KG1 (cell line): ENCODE data around the gene PSMD1.
"Not testable (repeated sequence)": the region's sequence is repeated elsewhere in the genome, so short reads cannot be mapped to it uniquely, and the experiment has no call there.

Experiments
- DNase-seq: peaks from one replicate; lab custom pipeline; 2025; lab: John Stamatoyannopoulos, UW

The PSMD1 gene

DNA sequence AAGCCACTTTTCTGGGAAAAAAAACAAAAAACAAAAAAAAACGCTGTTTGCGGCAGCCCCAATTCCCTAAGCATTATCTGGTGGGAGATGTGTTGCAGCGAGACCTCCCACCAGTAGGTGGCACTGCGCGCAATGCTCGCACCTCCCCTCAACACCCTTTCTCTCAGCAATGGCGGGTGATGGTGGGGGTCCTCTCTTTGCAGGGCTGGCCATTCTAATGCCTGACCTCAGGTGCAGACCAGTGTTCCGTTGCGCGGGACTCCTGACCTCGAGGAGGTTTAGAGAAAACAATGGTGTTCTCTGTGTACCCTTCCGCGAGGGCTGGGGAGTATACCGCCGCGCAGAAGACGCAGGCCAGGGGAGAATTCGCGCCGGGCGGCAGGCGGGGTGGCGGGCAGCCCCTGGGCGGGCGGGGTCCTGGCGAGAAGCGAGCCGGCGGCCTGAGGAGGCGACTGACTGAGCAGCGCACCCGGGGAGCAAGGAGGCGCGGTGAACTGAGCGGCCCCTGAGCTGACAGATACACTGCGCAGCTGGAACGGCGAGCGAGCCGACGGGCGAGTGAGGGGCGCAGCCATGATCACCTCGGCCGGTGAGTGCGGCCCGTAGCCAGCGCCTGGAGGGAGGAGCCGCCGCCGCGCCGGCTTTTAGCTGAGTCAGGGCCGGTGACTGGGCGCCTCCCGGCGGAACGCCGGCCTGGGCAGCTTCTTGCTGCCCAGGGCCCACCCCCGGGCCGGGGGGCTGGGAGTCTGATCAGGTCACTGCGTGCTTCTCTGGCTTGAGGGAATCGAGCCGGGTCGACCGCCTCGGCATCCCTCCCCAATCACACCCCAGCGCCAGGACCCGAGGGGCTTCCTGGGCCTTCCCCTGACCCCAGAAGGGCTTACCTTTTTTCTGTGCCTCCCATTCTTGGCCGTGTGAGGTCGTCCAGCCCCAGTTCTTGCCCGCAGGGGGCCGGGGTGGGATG lies at the start of gene PSMD1:
TSS of gene PSMD1 (plus strand) at position 415 of the 964 bp plus-strand sequence. CDS start at position 574, 159 bp downstream.
- DNase-seq = peak; percentile 88

DNA sequence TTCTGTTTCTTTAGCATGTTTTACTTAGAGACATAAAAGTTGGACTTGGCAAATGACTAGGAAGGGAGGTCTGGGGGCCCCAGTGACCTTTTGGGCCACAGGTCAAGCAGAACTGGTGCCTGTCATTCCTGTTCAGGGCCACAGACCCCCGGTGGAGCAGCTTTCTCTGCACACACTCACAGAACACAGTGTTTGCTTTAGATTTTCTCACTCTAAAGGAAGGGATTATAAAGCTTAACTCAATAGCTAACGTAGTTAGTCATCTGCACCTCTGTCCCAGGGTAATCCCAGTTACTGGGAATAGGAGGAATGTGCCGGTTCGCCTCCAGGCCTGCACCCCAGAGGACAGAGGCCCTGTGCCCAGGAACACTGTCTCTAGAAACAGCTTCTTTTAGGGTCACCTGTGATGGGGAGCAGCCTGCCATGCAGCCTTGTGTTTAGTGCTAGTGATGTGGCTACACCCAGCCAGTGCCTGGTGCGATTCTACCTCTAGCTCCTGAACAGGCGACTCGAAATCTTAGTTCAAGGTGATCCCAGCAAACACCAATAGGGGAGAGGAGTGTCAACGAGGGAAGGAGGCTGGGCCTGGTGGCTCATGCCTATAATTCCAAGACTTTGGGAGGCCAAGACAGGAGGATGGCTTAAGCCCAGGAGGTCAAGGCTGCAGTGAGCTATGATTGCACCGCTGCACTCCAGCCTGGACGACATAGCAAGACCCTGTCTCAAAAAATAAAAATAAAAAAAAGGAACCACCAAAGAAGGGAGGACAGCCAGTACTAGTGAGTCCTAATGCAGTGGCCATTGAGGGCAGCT lies 49.2 kb upstream of the PSMD1 start:
- no peak for DNase-seq

DNA sequence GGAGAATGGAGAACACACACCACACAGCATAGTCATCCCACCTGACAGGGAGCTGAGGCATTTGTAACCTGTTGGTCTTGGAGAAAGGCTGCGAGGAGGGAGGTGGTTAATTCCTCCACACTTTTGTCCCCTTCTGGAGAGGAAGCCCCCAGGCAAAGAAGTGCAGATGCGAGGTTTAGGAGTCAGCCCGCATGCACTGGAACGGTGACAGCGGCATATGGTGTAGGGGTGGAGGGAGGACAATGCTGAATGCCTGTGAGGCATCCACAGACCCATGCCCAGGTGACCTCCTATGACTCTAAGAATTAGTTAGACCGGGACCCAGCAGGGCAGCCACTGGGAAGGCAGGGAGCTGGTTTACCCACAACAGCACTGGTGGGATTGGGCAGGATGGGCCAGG lies 48.5 kb upstream of the PSMD1 start:
- DNase-seq = no peak

DNA sequence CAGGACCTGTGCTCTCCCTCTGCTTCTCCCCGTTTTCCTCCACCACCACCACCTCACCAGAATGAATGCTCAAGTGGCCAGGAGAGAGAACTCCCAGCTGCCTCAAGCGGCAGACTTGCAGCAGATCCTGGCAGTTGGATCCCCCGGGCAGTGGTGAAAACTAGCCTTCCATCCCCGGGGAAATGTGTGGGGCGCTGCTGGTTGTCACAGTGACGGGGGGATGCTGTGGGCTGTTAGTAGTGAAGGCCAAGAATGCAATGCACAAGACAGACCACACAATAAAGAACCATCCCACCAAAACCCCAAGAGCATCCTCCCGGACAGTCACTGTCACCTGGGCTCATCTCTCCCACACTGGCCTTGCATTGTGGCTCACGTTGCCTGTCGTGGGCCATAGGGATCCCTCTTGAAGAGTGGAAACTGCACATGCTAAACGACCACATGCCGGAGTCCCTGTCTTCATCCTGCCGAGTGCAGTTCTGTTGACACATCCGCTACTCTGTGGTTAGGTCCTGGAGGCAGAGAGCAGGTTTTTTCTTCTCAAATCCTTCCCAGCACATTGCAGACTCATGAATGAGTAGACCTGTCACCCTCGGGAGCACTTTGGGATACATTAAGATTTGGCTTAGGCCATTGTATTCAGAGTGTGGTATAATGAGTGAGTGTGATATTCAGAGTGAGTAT lies 47.3 kb upstream of the PSMD1 start:
- DNase-seq = no peak

- DNase-seq = no peak
Measured at GRCh38 chr2:231010201-231010730, 46.4 kb upstream of the PSMD1 start.

- no peak for DNase-seq
Measured at GRCh38 chr2:231011526-231011925, 45.1 kb upstream of the PSMD1 start.

DNA sequence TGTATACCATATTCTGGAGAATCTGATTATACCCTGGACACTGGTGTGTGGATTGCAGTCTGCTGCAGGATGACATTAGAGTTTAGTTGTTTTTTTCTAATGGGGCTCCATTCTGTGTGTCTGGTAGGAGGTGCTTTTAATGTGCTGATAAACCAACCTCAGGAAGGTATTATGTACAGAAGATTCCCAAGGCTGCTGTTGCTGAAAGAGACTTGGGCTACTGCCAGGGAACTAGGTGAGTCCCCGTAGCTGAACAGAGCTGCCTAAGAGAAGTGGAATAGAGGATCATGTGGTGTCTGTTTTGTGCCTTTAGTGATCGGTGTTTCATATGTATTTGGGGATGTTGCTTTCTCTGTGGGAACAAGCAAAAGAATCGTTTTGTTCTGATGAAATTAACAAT lies 44.2 kb upstream of the PSMD1 start:
- DNase-seq = no peak

- no peak for DNase-seq
Measured at GRCh38 chr2:231013820-231014219, 42.8 kb upstream of the PSMD1 start.

- no peak for DNase-seq
Measured at GRCh38 chr2:231015478-231015877, 41.2 kb upstream of the PSMD1 start.

DNA sequence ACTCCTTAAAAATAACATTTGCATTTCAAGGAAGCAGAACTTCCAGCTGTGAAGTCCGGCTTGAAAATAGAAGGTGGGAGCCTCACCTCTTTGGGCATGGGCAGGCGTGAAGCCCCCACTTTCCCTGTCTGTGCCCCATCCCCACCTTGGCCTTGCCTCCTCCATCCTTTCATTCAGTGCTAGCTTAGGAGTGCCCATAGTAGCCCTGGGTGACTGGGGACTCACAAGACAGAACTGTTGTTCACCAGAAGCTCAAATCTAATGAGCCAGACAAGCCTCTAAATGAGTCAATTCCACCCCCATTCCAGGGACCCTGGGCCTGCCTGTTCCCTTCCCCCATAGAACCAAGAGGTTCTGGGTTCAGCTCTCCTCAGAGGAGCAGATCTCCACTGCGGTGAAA lies 40.7 kb upstream of the PSMD1 start:
- DNase-seq = no peak

GRCh38 chr2:231016566-231017230 lies 40.0 kb upstream of the PSMD1 start:
- DNase-seq = no peak

DNA sequence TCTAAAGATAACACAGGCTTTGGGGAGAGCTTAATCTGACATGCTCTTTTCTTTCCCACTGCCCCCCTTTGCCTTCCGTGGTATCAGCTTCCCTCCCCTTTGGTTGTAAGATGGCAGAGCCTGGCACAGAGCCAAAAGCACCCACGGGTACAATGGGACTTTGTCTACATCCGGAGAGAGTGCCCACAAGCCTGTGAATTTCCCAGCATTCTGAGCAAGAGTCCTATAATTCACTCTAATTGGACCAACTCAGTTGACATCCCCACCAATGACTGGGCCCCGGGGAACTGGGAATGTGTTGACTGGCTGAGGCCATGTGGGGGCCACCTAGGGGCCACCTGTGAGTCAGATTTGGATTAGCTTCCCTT lies 39.5 kb upstream of the PSMD1 start:
- DNase-seq = no peak

DNA sequence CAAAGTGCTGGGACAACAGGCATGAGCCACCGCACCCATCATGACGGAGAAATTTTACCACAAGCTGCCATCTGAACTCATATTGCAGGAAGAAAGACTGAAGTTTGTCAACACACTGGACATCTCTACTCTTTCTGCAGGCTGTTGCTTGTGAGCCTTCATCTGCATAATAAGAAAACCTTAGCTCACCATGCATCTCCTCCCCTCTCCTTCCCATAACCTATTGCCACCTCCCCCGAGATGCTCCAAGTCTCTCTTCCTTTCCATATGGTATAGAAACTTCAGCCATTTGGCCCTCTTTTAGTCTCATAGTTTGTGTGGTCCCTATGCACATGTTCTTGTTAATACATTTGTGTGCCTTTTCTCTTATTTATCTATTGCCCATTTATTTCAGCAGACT lies 38.5 kb upstream of the PSMD1 start:
- DNase-seq = no peak

DNA sequence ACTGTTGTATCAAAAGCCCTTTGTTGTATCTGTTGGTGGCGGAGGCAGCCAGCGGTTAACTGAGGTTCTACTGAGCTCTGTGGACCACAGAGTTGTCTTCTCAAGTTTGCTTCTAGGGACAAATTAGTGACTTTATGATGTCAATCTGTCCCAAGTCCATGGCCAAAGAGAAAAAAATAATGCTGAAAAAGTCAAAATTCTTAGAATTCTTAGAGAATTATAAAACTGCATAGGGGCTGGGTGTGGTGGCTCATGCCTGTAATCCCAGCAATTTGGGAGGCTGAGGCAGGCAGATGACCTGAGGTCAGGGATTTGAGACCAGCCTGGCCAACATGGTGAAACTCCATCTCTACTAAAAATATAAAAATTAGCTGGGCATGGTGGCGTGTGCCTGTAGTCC lies 31.6 kb upstream of the PSMD1 start:
- not testable (repeated sequence) for DNase-seq

- no peak for DNase-seq
Measured at GRCh38 chr2:231028889-231029288, 27.8 kb upstream of the PSMD1 start.

DNA sequence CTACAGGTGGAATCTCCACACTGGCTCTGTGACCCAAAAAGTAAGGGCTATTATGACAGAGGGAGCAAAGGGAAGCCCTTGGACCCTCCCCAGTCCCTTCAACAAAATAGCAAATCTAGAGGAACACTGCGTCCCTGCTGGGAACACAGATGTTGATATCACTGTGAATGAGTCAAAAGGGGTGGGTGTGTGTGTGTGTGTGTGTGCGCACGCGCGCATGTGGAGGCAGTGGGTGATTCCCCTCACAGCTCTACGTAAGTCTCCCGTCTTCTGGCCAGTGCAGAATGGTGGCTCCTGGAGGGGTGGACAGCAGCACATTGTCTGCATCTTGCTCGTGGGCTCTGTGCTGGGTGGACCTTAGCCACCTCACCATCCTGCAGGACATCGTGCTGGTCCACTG lies 27.1 kb upstream of the PSMD1 start:
- no peak for DNase-seq

DNA sequence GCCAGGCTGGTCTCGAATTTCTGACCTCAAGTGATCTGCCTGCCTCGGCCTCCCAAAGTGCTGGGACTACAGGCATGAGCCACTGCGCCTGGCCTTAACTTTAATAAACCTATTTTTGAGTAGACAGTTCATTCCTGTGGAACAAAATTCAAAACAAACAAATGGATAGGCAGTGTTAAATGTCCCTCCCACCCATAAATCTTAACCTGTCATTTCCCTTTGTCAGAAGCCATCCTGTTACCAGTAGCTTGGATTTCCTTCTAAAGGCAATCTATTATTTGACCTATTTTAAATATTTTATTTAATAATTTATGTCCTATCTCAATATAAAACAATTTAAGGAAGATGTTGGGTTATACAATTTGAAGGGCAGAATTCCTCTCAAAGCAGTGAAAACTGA lies 25.9 kb upstream of the PSMD1 start:
- no peak for DNase-seq

GRCh38 chr2:231032575-231033140 lies 24.0 kb upstream of the PSMD1 start:
- DNase-seq = no peak

GRCh38 chr2:231033147-231034132 lies 23.2 kb upstream of the PSMD1 start:
- DNase-seq = no peak

DNA sequence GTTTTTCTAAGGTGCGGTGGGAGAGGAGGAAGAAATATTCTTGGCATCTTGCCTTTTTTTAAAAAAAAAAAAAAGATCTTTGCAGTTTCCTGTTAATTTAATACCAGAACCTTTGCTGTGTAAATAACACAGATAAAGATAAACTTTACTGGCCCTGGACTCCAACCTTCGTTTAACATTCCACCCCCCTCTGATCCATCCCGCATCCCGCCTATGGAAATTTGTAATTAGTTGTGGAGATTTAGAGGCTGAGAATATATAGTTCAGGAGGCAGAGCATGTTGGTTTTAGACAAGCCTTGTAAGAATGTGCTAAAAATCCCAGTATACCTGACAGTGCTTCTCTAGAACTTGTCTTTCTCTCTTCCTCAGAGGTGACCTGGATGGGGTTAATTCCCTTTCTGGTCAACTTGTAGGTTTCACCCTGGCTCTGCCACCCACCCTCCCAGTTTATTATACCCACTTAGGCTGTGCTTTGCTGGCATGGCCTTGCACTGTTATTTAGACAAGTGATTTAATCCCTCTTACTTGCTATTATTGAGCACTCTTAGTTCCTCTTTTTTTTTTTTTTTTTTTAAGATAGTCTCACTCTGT lies 22.3 kb upstream of the PSMD1 start:
- no peak for DNase-seq
